Right lobe of liver (tissue), 4 donors: ENCODE data around the gene CDKAL1.

Source experiments
- CTCF ChIP-seq, 4 donors: fragments of 200-600 bp in 3 of 4; fragments of 450-650 bp in 1 of 4; IDR thresholded peaks; one replicate each; pipeline versions ENCODE4 v1.5.1 to v1.8.0; 2016 to 2022; ENCODE audit warnings: antibody characterized with exemption in 4 of 4, mild to moderate bottlenecking in 2 of 4
- POLR2A ChIP-seq: fragments of 450-650 bp; IDR thresholded peaks from one replicate; pipeline ENCODE4 v1.6.1; 2017; ENCODE audit warnings: antibody characterized with exemption, mild to moderate bottlenecking
- donor health status: DM: no; HTN: no; CAD: no.
- donor health status: DM: no; HTN: no; CAD: no.
- donor health status: DM: no; HTN: yes; CAD: no.

DNA sequence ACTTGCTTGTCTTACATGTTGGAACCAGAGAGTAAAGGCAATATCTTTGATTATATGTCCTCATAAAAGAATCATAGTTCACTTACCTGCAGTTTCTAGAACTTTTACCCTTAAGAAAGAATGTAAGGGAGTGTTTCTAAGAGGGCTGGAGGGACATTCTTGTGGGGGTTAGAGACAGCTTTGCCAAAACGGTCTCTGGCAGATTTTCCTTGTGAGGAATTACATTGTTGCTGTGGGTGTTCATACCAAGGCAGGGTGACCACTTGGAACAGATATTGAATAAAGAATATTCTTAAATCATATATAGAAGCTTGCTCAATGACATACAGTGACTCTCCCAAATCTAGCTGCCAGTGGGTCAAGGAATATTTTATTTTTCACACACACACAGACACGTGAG lies 541.7 kb downstream of the CDKAL1 start:
- TF ChIP-seq CTCF (IDR thresholded peaks at IDR 0.05) (no peak), POLR2A (no peak)
